ENCODE measurements around the gene FMO3.

The FMO3 gene

GRCh38 chr1:171117085-171117484 lies 26.4 kb downstream of the FMO3 start:
- no peak for DNase-seq

GRCh38 chr1:171119648-171120047 lies 28.9 kb downstream of the FMO3 start:
- no peak for DNase-seq

GRCh38 chr1:171122299-171122698 lies 31.6 kb downstream of the FMO3 start:
- DNase-seq: no peak

GRCh38 chr1:171122893-171123292 lies 32.2 kb downstream of the FMO3 start:
- DNase-seq: no peak

- DNase-seq: no peak
Observed at GRCh38 chr1:171126504-171126903, 35.8 kb downstream of the FMO3 start.

- DNase-seq: no peak
Observed at GRCh38 chr1:171127099-171127498, 36.4 kb downstream of the FMO3 start.

- no peak for DNase-seq
Observed at GRCh38 chr1:171127501-171127900, 36.8 kb downstream of the FMO3 start.

- no peak for DNase-seq
Observed at GRCh38 chr1:171128463-171128862, 37.8 kb downstream of the FMO3 start.

- DNase-seq: no peak
Observed at GRCh38 chr1:171134204-171134923, 43.7 kb downstream of the FMO3 start.

- no peak for DNase-seq
Observed at GRCh38 chr1:171137580-171137979, 46.9 kb downstream of the FMO3 start.

GRCh38 chr1:171138980-171139379 lies 48.3 kb downstream of the FMO3 start:
- DNase-seq: no peak

GRCh38 chr1:171139890-171140289 lies 49.2 kb downstream of the FMO3 start:
- no peak for DNase-seq

GRCh38 chr1:171140401-171140800 lies 49.7 kb downstream of the FMO3 start:
- no peak for DNase-seq

- no peak for DNase-seq
Observed at GRCh38 chr1:171140956-171141687, 50.4 kb downstream of the FMO3 start.

GRCh38 chr1:171141688-171142415 lies 51.1 kb downstream of the FMO3 start:
- DNase-seq: no peak

- DNase-seq: no peak
Observed at GRCh38 chr1:171142416-171143385, 52.0 kb downstream of the FMO3 start.

GRCh38 chr1:171150156-171150555 lies 59.5 kb downstream of the FMO3 start:
- no peak for DNase-seq

- DNase-seq: no peak
Observed at GRCh38 chr1:171152549-171152948, 61.8 kb downstream of the FMO3 start.

GRCh38 chr1:171155484-171155883 lies 64.8 kb downstream of the FMO3 start:
- DNase-seq: no peak

GRCh38 chr1:171158096-171158495 lies 67.4 kb downstream of the FMO3 start:
- no peak for DNase-seq

GRCh38 chr1:171158551-171158950 lies 67.8 kb downstream of the FMO3 start:
- DNase-seq: no peak

GRCh38 chr1:171159148-171159547 lies 68.4 kb downstream of the FMO3 start:
- DNase-seq: no peak

GRCh38 chr1:171160211-171160610 lies 69.5 kb downstream of the FMO3 start:
- no peak for DNase-seq
